Stimulated activated CD8-positive, alpha-beta memory T cell treated with anti-CD3 and anti-CD28 coated beads, Interleukin-12 subunit alpha, Interleukin-12 subunit beta, amount 100 ng/mL, for 24 hours (primary cell): ENCODE data around the gene KRTAP11-1.

ENCODE experiments used
- DNase-seq: peaks from one replicate; pipeline ENCODE4 v3.0.0-alpha.2; 2020; ENCODE audit errors: extremely low read depth

KRTAP11-1 gene

GRCh38 chr21:30881480-30881879 is at the start of gene KRTAP11-1:
TSS of gene KRTAP11-1 (minus strand) at chr21:30881580. CDS start at chr21:30881524, 56 bp downstream.
- no peak for DNase-seq

GRCh38 chr21:30924146-30924700 is 42.8 kb upstream of the KRTAP11-1 start:
- DNase-seq: no peak

- no peak for DNase-seq
Observed at GRCh38 chr21:30921129-30921528, 39.7 kb upstream of the KRTAP11-1 start.

- no peak for DNase-seq
Observed at GRCh38 chr21:30917557-30917956, 36.2 kb upstream of the KRTAP11-1 start.

- DNase-seq: no peak
Observed at GRCh38 chr21:30900881-30901280, 19.5 kb upstream of the KRTAP11-1 start.

- DNase-seq: no peak
Observed at GRCh38 chr21:30882866-30883597, 1.7 kb upstream of the KRTAP11-1 start.

GRCh38 chr21:30880914-30881313 is 466 bp downstream of the KRTAP11-1 start:
- no peak for DNase-seq

GRCh38 chr21:30874526-30874925 is 6.9 kb downstream of the KRTAP11-1 start:
- no peak for DNase-seq

- DNase-seq: no peak
Observed at GRCh38 chr21:30847627-30848500, 33.5 kb downstream of the KRTAP11-1 start.

- no peak for DNase-seq
Observed at GRCh38 chr21:30842990-30843389, 38.4 kb downstream of the KRTAP11-1 start.

- no peak for DNase-seq
Observed at GRCh38 chr21:30839304-30839703, 42.1 kb downstream of the KRTAP11-1 start.

- DNase-seq: no peak
Observed at GRCh38 chr21:30838536-30838935, 42.8 kb downstream of the KRTAP11-1 start.

- DNase-seq: no peak
Observed at GRCh38 chr21:30831194-30831765, 50.1 kb downstream of the KRTAP11-1 start.
